ENCODE measurements around the gene MED4. TPM values are rescaled to one million over a fixed set of nuclear protein-coding genes. Genes with fewer than 3 reads are reported as not detected.

The MED4 gene
- total RNA-seq (21.8 and 25.4 TPM in 2 replicates), polyA plus RNA-seq (59.6 and 66.7 TPM in 2 replicates), polyA minus RNA-seq (ENCODE audit: low replicate concordance) (11.1 and 21.9 TPM in 2 replicates)
- polyA plus RNA-seq (2012), result 44.4 and 50.3 TPM in 2 replicates

- peak within 1 kb of the TSS; percentile 87 for H3K27ac ChIP-seq (ENCODE audit: insufficient read depth, low read length)
- peak within 1 kb of the TSS; percentile 74 to 99 (median 87) for H3K4me3 ChIP-seq (replicated peaks in 1 of 4; ENCODE audit: control extremely low read depth in 1 of 4, insufficient read depth in 1 of 4, low read depth in 3 of 4, low read length in 4 of 4)
- TF ChIP-seq EZH2 (IDR thresholded peaks at IDR 0.05; ENCODE audit: low read length, missing control alignments) (no peak), CTCF (conservative IDR thresholded peaks at IDR 0.05 in 1 of 2, IDR thresholded peaks at IDR 0.05 in 1 of 2; ENCODE audit: low read depth in 1 of 2, low read length in 2 of 2) (peak; percentile 99)
- H3K79me2 ChIP-seq (ENCODE audit: control insufficient read depth, insufficient read depth, low read length), result peaks cover 49% of the 10 kb centered on the region
- H3K36me3 ChIP-seq (ENCODE audit: control insufficient read depth, insufficient read depth, low read length), result no peaks in the 10 kb centered on the region
- peak within 1 kb of the TSS; percentile 86 for H3K9ac ChIP-seq (ENCODE audit: insufficient read depth, low read length)
- no peaks in the 10 kb centered on the region for H4K20me1 ChIP-seq (ENCODE audit: control insufficient read depth, extremely low read depth, insufficient read depth, low read length)
- H3K4me2 ChIP-seq (ENCODE audit: extremely low read depth, insufficient read depth, low read length), result peak within 1 kb of the TSS; percentile 94
- H2AFZ ChIP-seq (ENCODE audit: low read length), result peak within 1 kb of the TSS; percentile 59
- no peaks in the 10 kb centered on the region for H3K27me3 ChIP-seq (ENCODE audit: control insufficient read depth, insufficient read depth, low read length)
- DNase-seq (ENCODE audit: low read depth in 2 of 2), result peak; percentile 88 to 94
- no peaks in the 10 kb centered on the region for H3K9me3 ChIP-seq (ENCODE audit: control insufficient read depth, insufficient read depth, low read depth, low read length)
- H3K4me1 ChIP-seq (ENCODE audit: control insufficient read depth, extremely low read depth, insufficient read depth, low read length), result no peaks in the 10 kb centered on the region
These were observed at the start of gene MED4 for GRCh38 chr13:48094781-48095502. Gene MED4 (minus strand): TSS chr13:48095104. CDS start chr13:48095078, 26 bp downstream.

GRCh38 chr13:48144413-48145035 is 49.6 kb upstream of the MED4 start:
- peak in 1 of 2 donors; percentile 44 for DNase-seq (ENCODE audit: low read depth in 2 of 2)

More at GRCh38 chr13:48144413-48145035, 49.6 kb upstream of the MED4 start:
- no peak overlapping the region for H3K4me2 ChIP-seq (ENCODE audit: extremely low read depth, insufficient read depth, low read length)
- no peaks in the 10 kb centered on the region for H4K20me1 ChIP-seq (ENCODE audit: control insufficient read depth, extremely low read depth, insufficient read depth, low read length)
- H3K79me2 ChIP-seq (ENCODE audit: control insufficient read depth, insufficient read depth, low read length), result no peaks in the 10 kb centered on the region
- no peaks in the 10 kb centered on the region for H3K27me3 ChIP-seq (ENCODE audit: control insufficient read depth, insufficient read depth, low read length)
- H3K36me3 ChIP-seq (ENCODE audit: control insufficient read depth, insufficient read depth, low read length), result no peaks in the 10 kb centered on the region
- H3K4me3 ChIP-seq (replicated peaks in 1 of 4; ENCODE audit: control extremely low read depth in 1 of 4, insufficient read depth in 1 of 4, low read depth in 3 of 4, low read length in 4 of 4), result no peak overlapping the region
- H2AFZ ChIP-seq (ENCODE audit: low read length), result peak overlapping the region; percentile 58
- no peak overlapping the region for H3K9ac ChIP-seq (ENCODE audit: insufficient read depth, low read length)
- peaks cover 2% of the 10 kb centered on the region for H3K4me1 ChIP-seq (ENCODE audit: control insufficient read depth, extremely low read depth, insufficient read depth, low read length)
- TF ChIP-seq CTCF (conservative IDR thresholded peaks at IDR 0.05 in 1 of 2, IDR thresholded peaks at IDR 0.05 in 1 of 2; ENCODE audit: low read depth in 1 of 2, low read length in 2 of 2) (no peak), EZH2 (IDR thresholded peaks at IDR 0.05; ENCODE audit: low read length, missing control alignments) (no peak)
- H3K27ac ChIP-seq (ENCODE audit: insufficient read depth, low read length), result no peak overlapping the region
- no peaks in the 10 kb centered on the region for H3K9me3 ChIP-seq (ENCODE audit: control insufficient read depth, insufficient read depth, low read depth, low read length)
